ENCODE results near the gene NR2F1-AS1.
"Not testable (repeated sequence)": the region's sequence is repeated elsewhere in the genome, so short reads cannot be mapped to it uniquely, and the experiment has no call there.

NR2F1-AS1 gene

GRCh38 chr5:93512799-93513198 is 68.2 kb downstream of the NR2F1-AS1 start:
- no peak for DNase-seq

- no peak for DNase-seq
Observed at GRCh38 chr5:93511445-93511844, 69.6 kb downstream of the NR2F1-AS1 start.

- DNase-seq, result no peak
Observed at GRCh38 chr5:93510626-93511380, 70.2 kb downstream of the NR2F1-AS1 start.

GRCh38 chr5:93505553-93505952 is 75.5 kb downstream of the NR2F1-AS1 start:
- DNase-seq, result not testable (repeated sequence)

- no peak for DNase-seq
Observed at GRCh38 chr5:93503598-93504067, 77.4 kb downstream of the NR2F1-AS1 start.

- no peak for DNase-seq
Observed at GRCh38 chr5:93497096-93497495, 83.9 kb downstream of the NR2F1-AS1 start.

- DNase-seq, result no peak
Observed at GRCh38 chr5:93479982-93480509, 101.0 kb downstream of the NR2F1-AS1 start.

- DNase-seq, result no peak
Observed at GRCh38 chr5:93477816-93478215, 103.2 kb downstream of the NR2F1-AS1 start.

- no peak for DNase-seq
Observed at GRCh38 chr5:93476251-93476742, 104.7 kb downstream of the NR2F1-AS1 start.

- no peak for DNase-seq
Observed at GRCh38 chr5:93462916-93463315, 118.1 kb downstream of the NR2F1-AS1 start.

GRCh38 chr5:93461756-93462155 is 119.3 kb downstream of the NR2F1-AS1 start:
- no peak for DNase-seq

GRCh38 chr5:93460286-93460685 is 120.7 kb downstream of the NR2F1-AS1 start:
- no peak for DNase-seq

- DNase-seq, result not testable (repeated sequence)
Observed at GRCh38 chr5:93456796-93457195, 124.2 kb downstream of the NR2F1-AS1 start.

- DNase-seq, result no peak
Observed at GRCh38 chr5:93454896-93455295, 126.1 kb downstream of the NR2F1-AS1 start.

GRCh38 chr5:93452255-93452654 is 128.8 kb downstream of the NR2F1-AS1 start:
- no peak for DNase-seq

- no peak for DNase-seq
Observed at GRCh38 chr5:93438124-93438523, 142.9 kb downstream of the NR2F1-AS1 start.

- DNase-seq, result no peak
Observed at GRCh38 chr5:93436083-93436482, 144.9 kb downstream of the NR2F1-AS1 start.

- DNase-seq, result no peak
Observed at GRCh38 chr5:93433422-93433821, 147.6 kb downstream of the NR2F1-AS1 start.

GRCh38 chr5:93431250-93431649 is 149.8 kb downstream of the NR2F1-AS1 start:
- no peak for DNase-seq

GRCh38 chr5:93430673-93431199 is 150.3 kb downstream of the NR2F1-AS1 start:
- no peak for DNase-seq

GRCh38 chr5:93430118-93430517 is 150.9 kb downstream of the NR2F1-AS1 start:
- no peak for DNase-seq

- no peak for DNase-seq
Observed at GRCh38 chr5:93428868-93429267, 152.2 kb downstream of the NR2F1-AS1 start.

GRCh38 chr5:93427316-93427715 is 153.7 kb downstream of the NR2F1-AS1 start:
- no peak for DNase-seq

GRCh38 chr5:93425096-93425495 is 155.9 kb downstream of the NR2F1-AS1 start:
- DNase-seq, result no peak

Measured in activated CD4-positive, alpha-beta T cell treated with anti-CD3 and anti-CD28 coated beads for 4 hours (primary cell).